Muscle layer of duodenum (tissue), 2 donors: ENCODE measurements around the gene C3orf20.
A peak's percentile ranks its signal among the peaks of the same experiment; 100 is the strongest.
"Not testable (repeated sequence)": the region's sequence is repeated elsewhere in the genome, so short reads cannot be mapped to it uniquely, and the experiment has no call there.

Source experiments
- H3K27ac ChIP-seq: one replicate; pipeline ENCODE4 v1.7.0; 2013; ENCODE audit warnings: mild to moderate bottlenecking, low read length
- H3K27me3 ChIP-seq: one replicate; pipeline ENCODE4 v1.7.0; 2013; ENCODE audit warnings: low read depth, mild to moderate bottlenecking, control low read depth, low read length
- H3K36me3 ChIP-seq, 2 donors: one replicate each; pipeline ENCODE4 v1.7.0; 2013; ENCODE audit warnings: low read length in 2 of 2, control low read depth in 1 of 2, mild to moderate bottlenecking in 1 of 2; ENCODE audit not compliant: insufficient read depth in 2 of 2, control insufficient read depth in 1 of 2
- H3K4me1 ChIP-seq, 2 donors: one replicate each; pipeline ENCODE4 v1.7.0; 2013; ENCODE audit warnings: low read length in 2 of 2, mild to moderate bottlenecking in 2 of 2, control low read depth in 1 of 2, moderate library complexity in 1 of 2; ENCODE audit not compliant: insufficient read depth in 2 of 2, control insufficient read depth in 1 of 2
- H3K4me3 ChIP-seq, 2 donors: one replicate each; pipeline ENCODE4 v1.7.0; 2013; ENCODE audit warnings: low read length in 2 of 2, low read depth in 1 of 2, mild to moderate bottlenecking in 1 of 2
- H3K9me3 ChIP-seq, 2 donors: one replicate each; pipeline ENCODE4 v1.7.0; 2013; ENCODE audit warnings: low read length in 2 of 2, control low read depth in 1 of 2, mild to moderate bottlenecking in 1 of 2; ENCODE audit not compliant: control insufficient read depth in 1 of 2
- donor health status: healthy.

Gene C3orf20

DNA sequence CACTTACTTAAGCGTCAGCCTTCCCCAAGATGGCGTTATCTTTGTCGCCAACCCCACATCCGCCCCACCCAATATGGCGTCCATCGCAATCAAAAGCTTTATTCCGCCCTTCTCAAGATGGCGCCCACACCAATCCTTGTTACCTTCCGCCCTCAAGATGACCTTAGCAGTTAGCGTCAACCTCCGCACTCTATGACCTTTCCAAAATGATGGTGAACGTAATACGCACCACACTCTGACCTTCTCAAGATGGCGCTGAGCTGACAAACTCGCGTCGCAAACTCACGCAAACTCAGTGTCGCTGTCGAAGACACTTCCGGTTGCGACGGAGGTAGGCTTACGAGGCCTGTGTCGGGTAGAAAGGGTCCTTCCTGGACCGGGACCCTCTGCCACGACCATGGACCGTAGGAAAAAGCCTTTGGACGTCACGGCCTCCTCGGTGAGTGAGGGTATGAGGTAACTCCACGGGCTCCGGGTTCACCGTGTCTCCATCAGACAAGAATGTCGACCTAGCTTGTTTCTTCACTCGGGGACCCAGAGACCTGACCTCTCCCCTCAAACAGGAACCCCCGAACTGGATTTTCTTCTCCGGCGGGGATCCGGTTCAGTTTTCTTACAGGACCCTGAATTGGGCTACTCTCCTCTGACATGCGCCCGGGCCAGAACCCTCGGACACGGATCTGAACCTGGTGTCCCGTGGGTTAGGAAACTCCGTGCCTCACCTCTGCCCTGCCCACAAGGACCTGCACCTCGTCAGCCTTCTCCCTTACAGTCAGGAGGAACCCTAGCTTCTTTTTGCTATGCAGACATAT lies 23.3 kb upstream of the C3orf20 start, which contains the start of gene CCDC174:
CCDC174 (plus strand) TSS at position 323 of the 812 bp plus-strand sequence; CDS start at position 398, 75 bp downstream.
- Histone ChIP-seq H3K36me3 (peaks cover 14 to 20% of the 10 kb centered on the region in 2 donors), H3K9me3 (no peaks in the 10 kb centered on the region), H3K4me1 (peaks cover 11 to 21% of the 10 kb centered on the region in 2 donors), H3K27ac (peak within 1 kb of the TSS; percentile 97), H3K4me3 (peak within 1 kb of the TSS; percentile 85 to 89), H3K27me3 (no peaks in the 10 kb centered on the region)

DNA sequence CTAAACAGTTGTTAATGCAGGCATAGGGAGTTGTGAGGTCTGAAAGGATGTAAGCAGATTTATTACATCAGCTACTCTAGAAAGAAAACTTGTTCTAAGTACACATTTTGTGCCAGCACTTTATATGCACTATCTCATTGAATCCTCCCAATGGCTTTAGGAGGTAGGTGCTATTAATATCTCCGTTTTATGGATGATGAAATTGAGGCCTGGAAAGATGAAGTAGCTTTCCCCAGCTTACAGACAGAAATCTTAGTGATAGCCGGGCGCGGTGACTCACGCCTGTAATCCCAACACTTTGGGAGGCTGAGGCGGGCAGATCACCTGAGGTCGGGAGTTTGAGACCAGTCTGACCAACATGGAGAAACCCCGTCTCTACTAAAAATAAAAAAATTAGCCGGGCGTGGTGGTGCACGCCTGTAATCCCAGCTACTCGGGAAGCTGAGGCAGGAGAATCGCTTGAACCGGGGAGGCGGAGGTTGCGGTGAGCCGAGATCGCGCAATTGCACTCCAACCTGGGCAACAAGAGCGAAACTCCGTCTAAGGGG lies 22.5 kb upstream of the C3orf20 start:
- Histone ChIP-seq H3K4me3 (peak overlapping the region; percentile 85 to 89), H3K36me3 (peaks cover 18 to 28% of the 10 kb centered on the region in 2 donors), H3K4me1 (peaks cover 11 to 21% of the 10 kb centered on the region in 2 donors), H3K27ac (peak overlapping the region; percentile 97)
- not testable (repeated sequence) for H3K9me3 ChIP-seq, H3K27me3 ChIP-seq

DNA sequence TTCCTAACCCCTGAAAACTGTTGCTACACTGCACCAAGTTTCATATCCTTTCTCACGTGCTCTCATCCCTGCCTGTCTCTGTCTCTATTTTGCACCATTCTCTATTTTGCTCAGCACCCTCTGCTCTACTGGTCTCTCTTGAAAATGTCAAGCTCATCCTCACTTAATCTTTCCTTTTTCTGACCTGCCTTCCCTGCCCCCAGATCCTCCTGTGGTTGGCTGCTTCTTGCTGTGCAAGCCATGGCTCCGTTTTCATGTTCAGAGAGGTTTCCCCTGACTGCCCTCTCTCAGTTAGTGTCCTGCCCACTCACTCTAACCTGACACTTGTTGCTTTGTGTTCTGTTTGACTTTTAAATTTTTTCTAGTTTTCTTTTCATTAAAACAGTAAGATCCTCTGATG lies 17.4 kb upstream of the C3orf20 start:
- Histone ChIP-seq H3K27me3 (no peaks in the 10 kb centered on the region), H3K27ac (no peak overlapping the region), H3K9me3 (no peaks in the 10 kb centered on the region), H3K4me3 (no peak overlapping the region), H3K4me1 (peaks cover 11 to 17% of the 10 kb centered on the region in 2 donors), H3K36me3 (peaks cover 64 to 78% of the 10 kb centered on the region in 2 donors)

DNA sequence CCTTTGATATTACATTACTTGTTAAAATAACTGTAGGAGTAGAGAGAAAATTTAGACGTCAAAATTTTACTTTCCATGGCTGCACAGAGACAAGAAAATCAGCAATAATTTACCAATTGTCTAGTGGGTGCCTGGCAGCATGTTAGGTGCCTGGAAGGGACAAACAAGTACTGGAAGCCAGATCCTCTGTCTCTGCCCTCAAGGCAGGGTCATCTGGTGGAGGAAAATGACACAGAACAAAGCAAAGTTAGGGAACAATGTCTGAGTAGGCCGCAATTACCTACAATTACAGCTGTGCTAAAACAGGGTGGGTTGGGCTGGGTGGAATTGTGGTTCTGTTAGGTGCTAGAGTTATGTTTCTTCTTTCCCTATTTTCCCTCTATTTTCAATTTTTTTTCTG lies 16.0 kb upstream of the C3orf20 start:
- peaks cover 78 to 92% of the 10 kb centered on the region in 2 donors for H3K36me3 ChIP-seq

DNA sequence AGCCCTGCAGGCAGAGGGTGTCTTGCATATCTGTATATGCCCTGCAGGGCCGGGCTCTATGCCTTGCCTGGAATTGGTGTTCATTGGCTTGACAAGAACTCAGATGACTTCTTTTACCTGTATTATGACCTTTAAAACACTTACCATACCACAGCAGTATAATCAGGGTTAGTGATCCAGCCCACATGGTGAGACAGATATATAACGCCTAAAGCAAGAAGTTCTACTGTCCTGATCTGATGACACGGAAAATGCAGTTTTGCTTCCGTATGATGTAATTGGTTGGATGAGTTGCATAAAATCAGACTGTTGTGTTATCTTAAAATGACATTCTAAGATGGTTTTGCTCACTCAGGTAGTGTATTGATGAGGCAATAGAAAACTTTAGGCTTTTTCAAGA lies 14.0 kb upstream of the C3orf20 start:
- Histone ChIP-seq H3K4me1 (no peaks in the 10 kb centered on the region), H3K27me3 (no peaks in the 10 kb centered on the region), H3K36me3 (peaks cover 88 to 97% of the 10 kb centered on the region in 2 donors), H3K9me3 (no peaks in the 10 kb centered on the region), H3K4me3 (no peak overlapping the region), H3K27ac (no peak overlapping the region)

More for the DNA sequence above, 16.0 kb upstream of the C3orf20 start:
- no peaks in the 10 kb centered on the region for H3K9me3 ChIP-seq
- H3K27ac ChIP-seq, result no peak overlapping the region
- peaks cover 0 to 3% of the 10 kb centered on the region in 2 donors for H3K4me1 ChIP-seq
- no peak overlapping the region for H3K4me3 ChIP-seq
- no peaks in the 10 kb centered on the region for H3K27me3 ChIP-seq

DNA sequence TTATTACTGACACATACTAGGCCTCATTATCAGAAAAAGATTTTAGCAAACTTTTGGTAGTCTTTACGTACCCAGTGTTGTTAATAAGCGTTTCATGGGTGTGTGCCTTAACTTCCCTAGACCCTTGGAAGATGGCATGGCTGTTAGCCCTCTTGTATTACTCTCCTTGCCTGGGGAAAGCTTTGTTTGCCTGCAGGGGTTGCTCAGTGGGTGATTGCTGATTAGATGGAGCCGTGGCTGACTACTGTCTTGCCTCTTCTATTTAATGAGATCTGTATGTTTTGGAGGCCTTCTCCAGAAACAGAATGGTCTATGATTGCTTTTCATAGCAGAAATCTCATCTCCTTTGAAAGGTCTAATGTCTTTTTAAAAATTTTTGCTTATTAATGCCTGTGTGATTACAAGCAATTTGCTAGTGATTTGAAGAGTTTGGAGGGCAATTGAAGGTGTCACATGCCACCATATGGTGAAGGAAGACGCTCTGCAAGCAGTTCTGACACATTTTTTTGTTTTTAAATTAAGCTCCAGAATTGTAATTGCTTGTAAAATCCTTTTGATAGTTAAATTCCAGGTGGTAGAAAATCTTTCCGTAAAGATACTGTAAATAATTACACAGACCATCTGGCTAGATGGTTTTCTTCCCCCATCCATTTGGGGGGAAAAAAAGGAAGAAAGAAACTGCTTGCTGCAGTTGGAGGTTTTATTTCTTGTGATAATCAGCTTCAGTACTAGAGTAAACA lies 11.4 kb upstream of the C3orf20 start:
- H3K27me3 ChIP-seq, result no peaks in the 10 kb centered on the region
- H3K4me1 ChIP-seq, result no peaks in the 10 kb centered on the region
- H3K9me3 ChIP-seq, result no peaks in the 10 kb centered on the region
- no peak overlapping the region for H3K4me3 ChIP-seq
- H3K36me3 ChIP-seq, result peaks cover 89 to 94% of the 10 kb centered on the region in 2 donors
- no peak overlapping the region for H3K27ac ChIP-seq

DNA sequence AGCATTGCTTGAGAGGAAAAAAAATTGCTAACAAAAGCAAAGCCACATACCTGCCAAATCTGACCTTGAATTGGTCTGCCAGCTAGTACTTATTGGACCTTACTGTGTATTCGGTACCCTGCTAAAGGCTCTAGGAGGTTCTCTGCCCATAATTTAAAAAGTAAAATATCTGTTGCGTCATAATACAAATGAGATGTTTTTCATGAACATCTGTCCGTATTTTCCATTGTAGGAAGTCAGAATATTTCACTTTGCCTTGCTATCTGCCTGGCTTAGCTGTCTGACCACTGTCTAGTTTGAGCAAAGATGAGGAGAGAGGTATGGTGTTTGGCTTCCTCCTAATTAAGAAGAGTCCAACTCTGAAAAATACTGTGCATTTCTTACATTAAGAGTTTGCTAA lies 10.8 kb upstream of the C3orf20 start:
- H3K9me3 ChIP-seq, result no peaks in the 10 kb centered on the region
- peaks cover 91 to 94% of the 10 kb centered on the region in 2 donors for H3K36me3 ChIP-seq
- H3K4me3 ChIP-seq, result no peak overlapping the region
- H3K27me3 ChIP-seq, result no peaks in the 10 kb centered on the region
- H3K4me1 ChIP-seq, result no peaks in the 10 kb centered on the region
- no peak overlapping the region for H3K27ac ChIP-seq

DNA sequence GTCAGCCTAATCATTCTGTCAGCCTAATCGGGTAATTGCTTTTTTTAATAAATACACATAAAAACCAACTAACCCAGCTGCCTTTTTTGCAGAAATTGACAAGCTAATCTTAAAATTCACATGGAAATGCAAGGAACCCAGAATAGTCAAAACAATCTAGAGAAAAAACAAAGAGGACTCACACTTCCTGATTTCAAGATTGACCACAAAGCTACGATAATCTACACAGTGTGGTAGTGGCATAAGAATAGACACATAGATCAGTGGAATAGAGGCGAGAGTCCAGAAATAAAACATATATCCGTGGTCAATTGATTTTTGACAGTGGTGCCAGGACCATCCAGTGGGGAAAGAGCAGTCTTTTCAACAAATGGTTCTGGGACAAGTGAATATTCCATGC lies 2.4 kb upstream of the C3orf20 start:
- Histone ChIP-seq H3K4me1 (no peaks in the 10 kb centered on the region), H3K27me3 (no peaks in the 10 kb centered on the region), H3K4me3 (no peak overlapping the region), H3K27ac (no peak overlapping the region), H3K36me3 (peaks cover 50 to 52% of the 10 kb centered on the region in 2 donors), H3K9me3 (no peaks in the 10 kb centered on the region)

DNA sequence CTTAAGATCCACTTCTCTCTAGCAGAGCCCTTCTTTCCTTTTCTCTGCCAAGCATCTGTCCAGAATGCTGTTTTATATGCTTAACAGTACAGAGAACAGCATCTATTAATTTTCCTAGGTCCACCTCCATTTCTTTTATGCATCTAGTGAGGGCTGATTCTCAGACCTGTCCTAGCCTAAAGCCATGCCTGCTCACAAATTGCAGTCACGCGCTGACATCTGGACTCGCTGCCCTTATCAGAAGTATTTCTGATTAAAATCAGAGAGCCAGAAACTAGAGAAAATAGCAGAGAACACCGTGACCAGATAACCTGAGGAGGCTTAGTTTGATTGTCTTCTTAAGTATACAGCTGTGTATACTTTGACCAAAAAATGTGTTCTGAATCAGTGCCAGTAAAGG lies 1.9 kb downstream of the C3orf20 start:
- H3K27ac ChIP-seq, result no peak overlapping the region
- H3K27me3 ChIP-seq, result no peaks in the 10 kb centered on the region

DNA sequence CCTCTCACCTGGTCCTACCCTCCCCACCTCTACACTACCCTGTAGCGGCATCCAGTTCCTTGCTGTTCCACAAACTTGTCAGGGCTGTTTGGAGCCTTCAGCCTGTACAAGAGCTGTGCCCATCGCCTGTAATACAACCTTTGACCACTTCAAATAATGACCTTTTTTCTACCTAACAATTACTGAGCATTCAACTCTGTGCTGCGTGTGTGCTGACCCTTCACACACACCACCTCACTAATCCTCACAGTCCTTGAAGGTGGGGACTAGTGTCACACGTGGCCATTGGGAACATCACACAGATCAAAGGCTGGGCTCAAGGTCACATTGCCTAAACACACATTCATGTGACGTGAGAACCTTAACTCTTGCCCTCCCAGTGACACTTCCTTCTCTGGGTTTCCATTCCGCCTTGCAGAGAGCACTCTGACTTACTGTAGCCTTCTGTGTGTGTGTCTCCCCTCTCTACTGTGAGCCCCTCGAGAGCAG lies 3.1 kb downstream of the C3orf20 start:
- Histone ChIP-seq H3K4me1 (no peaks in the 10 kb centered on the region), H3K9me3 (peaks cover 0 to 4% of the 10 kb centered on the region in 2 donors), H3K27ac (no peak overlapping the region), H3K36me3 (no peaks in the 10 kb centered on the region), H3K4me3 (no peak overlapping the region), H3K27me3 (no peaks in the 10 kb centered on the region)

More for the DNA sequence above, 1.9 kb downstream of the C3orf20 start:
- H3K36me3 ChIP-seq, result peaks cover 11% of the 10 kb centered on the region in 2 donors
- H3K4me3 ChIP-seq, result no peak overlapping the region
- peaks cover 0 to 4% of the 10 kb centered on the region in 2 donors for H3K9me3 ChIP-seq
- no peaks in the 10 kb centered on the region for H3K4me1 ChIP-seq

DNA sequence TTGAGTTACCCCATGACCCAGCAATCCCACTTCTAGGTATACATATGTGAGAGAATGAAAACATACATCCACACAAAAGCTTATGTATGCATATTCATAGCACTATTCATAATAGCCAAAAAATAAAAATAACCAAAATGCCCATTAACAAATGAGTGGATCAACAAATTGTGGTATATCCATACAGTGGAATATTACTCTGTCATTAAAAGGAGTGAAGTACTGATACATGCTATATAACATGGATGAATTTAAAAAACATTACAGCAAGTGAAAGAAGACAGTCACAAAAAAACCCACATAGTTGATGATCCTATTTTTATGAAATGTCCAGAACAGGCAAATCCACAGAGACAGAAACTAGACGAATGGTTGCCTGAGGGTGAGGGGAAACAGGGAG lies 5.2 kb downstream of the C3orf20 start:
- Histone ChIP-seq H3K9me3 (peaks cover 0 to 4% of the 10 kb centered on the region in 2 donors), H3K4me3 (no peak overlapping the region), H3K27ac (no peak overlapping the region), H3K4me1 (no peaks in the 10 kb centered on the region), H3K27me3 (no peaks in the 10 kb centered on the region), H3K36me3 (no peaks in the 10 kb centered on the region)
